GM19023 (cell line): ENCODE data around the gene ANXA3.
"Not testable (repeated sequence)": the region's sequence is repeated elsewhere in the genome, so short reads cannot be mapped to it uniquely, and the experiment has no call there.

Experiments used
- ATAC-seq: cut with Tn5 transposase; IDR thresholded peaks from one replicate; pipeline ENCODE4 v1.9.1; 2021; ENCODE audit warnings: mild to moderate bottlenecking, moderate library complexity; ENCODE audit not compliant: unreplicated experiment

ANXA3 gene, protein sequence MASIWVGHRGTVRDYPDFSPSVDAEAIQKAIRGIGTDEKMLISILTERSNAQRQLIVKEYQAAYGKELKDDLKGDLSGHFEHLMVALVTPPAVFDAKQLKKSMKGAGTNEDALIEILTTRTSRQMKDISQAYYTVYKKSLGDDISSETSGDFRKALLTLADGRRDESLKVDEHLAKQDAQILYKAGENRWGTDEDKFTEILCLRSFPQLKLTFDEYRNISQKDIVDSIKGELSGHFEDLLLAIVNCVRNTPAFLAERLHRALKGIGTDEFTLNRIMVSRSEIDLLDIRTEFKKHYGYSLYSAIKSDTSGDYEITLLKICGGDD

DNA sequence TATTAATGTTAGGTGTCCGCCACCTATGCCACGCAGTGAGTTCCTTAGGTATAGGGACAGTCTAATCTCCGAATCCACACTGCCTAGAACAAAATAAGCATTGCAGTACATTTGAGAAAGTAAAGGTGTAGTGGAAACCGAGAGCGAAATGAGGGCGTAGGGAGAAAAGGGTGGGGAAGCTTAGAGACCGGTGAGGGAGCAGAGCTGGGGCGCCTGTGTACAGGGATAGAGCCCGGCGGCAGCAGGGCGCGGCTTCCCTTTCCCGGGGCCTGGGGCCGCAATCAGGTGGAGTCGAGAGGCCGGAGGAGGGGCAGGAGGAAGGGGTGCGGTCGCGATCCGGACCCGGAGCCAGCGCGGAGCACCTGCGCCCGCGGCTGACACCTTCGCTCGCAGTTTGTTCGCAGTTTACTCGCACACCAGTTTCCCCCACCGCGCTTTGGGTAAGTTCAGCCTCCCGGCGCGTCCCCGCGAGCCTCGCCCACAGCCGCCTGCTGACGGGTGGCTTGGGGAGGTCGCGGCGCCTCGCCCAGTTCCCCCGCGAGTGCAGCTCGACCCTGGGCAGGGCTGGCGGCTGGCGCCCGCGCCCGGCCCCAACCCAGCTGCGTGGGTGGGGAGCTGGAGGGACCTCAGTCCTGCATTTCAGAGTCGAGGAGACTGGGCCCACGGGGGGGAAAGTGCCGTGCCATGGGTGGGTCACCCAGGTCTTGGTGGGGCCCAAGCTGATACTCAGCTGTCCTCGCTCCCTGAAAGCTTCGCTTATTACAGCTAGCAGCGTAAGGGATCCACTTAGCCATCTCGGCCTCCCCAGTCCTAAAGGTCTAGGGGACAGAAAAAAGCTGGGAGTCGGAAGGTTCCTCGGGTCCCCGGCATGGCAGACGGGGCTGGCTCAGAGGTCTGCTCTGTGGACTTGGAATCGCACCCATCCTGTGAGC lies at the start of gene ANXA3:
Gene ANXA3 (plus strand): TSS at position 351 of the 932 bp plus-strand sequence. CDS start 2,704 bp downstream, outside the sequence.
- peak; percentile 55 for ATAC-seq

DNA sequence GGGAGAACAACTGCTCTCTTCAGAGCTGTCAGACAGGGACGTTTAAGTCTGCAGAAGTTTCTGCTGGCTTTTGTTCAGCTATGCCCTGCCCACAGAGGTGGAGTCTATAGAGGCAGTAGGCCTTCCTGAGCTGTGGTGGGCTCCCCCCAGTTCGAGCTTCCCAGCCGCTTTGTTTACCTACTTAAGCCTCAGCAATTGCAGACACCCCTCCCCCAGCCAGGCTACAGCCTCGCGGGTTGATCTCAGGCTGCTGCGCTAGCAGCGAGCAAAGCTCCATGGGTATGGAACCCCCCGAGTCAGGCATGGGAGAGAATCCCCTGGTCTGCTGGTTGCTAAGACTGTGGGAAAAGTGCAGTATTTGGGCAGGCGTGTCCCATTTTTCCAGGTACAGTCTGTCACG lies 45.3 kb upstream of the ANXA3 start:
- not testable (repeated sequence) for ATAC-seq

DNA sequence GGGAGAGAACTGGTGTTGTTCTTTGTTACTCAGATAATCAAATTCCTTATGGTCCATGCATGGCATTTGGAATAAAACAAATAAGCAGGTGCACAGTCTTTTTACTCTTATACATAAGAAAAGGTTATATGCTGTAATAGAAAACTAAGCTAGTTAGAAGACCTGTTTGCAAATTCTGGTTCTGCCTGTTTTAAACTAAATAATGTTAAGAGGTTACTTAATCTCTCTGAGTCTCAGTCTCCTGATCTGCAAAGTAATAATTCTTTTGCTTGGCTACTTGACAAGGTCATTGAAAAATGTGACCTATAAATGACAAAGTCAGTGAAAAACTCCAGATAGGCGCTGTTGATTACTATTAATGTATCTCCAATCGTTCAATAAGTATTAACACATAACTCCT lies 42.5 kb upstream of the ANXA3 start:
- ATAC-seq = no peak

DNA sequence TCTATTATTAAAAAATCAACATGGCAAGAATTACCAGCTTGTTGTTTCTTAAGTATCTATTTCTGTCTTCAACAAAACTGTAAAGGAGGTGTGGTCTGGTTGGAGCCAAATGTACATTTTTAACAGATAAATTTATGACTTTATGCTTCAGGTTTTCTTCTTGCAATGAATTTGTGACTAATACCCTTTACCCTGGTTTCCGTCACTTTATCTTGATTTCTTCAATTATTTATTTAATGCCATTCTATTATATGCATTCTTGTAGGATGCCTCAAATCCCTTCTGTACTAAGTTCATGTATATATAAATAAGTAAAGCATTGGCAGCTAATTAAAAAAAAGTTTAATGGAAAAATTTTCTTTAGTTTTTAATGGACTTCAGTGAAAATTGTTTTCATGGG lies 41.5 kb upstream of the ANXA3 start:
- no peak for ATAC-seq

DNA sequence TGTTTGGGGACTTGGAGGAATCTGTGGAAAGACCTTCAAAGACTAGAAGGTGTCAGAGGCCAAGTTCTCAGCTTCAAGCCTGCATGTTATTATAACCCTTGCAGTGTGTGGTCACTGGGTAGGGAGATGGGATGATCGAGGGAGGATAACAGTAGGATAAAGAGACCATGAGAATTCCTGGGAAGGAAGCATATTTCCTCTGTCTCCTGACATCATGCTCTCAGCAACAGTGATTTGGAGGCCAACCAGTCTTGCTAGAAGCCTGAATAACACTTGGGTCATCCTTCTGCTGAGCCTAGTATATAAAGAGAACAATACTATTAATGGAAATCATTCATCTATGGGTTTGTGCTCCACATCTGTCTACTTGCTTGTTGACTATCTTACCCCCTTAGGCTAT lies 40.9 kb upstream of the ANXA3 start:
- ATAC-seq = no peak

DNA sequence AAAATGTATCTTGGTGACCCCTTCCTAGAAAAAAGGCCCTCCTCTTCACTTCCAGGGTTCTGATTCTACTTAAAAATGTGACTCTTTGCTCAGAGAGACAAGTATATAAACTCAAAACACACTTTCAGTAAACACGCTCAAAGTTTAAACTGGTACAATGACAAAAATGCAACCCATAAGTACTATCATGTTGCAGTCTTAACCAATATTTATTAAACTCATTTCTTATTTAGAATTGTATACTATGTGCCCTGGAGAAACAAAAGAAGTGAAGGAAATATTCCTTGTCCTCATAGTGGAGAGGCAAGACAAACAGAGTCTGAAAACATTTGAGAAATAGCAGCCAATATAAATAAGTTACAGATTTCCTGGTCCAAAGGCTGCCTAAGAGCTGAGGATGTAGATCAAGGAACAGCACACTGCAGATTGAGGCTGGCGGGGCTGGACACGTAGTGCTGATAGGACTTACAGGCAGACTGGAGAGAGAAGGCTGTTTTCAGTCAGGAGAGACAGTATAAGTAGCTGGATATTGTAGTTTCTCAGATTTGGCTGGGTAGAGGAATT lies 39.1 kb upstream of the ANXA3 start:
- ATAC-seq = no peak

DNA sequence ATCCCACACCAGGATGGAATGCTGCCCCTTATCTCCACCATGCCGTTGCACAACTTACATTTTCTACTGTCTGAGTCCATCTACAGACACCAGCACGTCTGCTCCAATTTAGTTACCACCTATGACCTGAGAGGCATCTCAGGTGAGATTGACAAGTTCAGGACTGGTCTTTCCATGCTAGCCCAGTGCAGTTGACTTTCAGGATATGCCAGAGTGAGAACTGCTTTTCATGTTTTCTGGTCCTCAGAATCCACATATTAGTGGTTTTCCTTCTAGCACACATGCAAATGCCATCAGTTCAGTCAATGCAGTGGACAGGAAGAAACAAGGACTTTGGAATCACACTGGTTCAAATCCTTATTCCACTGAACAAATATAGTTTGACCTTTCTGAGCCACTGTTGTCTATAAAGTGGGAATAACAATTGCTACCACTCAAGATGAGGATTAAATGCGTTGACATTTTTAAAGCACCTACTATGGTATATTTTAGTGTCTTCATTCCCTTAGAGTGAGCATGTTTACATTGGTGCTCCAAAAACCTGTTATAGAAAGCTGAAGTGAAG lies 38.1 kb upstream of the ANXA3 start:
- no peak for ATAC-seq

DNA sequence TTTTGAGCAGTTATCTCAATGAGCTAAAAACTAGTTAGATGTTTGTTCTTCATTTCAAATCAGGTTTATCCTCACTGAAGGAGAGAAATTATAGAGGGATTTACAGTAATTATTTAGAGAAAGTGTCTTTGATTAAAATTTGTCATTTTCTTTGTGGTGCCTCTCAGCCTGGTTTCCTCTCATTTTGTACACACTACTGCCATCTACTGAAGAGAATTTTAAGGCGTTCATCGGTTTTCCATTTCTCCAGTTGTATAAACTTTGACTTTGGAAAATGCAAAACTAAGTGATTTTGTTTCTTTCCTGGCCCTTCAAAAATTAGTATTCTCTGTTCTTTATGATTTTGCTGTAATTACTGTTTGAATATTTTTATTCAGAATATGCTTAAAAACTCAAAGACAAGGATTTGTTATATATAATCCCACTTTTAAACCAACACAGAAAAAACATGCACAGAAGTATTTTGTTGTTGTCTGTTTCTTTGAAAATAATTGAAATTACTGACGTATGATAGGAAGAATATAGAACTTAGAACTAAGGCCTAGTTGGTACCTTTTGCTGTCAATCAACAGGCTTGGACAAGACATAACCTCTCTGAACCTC lies 34.4 kb upstream of the ANXA3 start:
- ATAC-seq = no peak

DNA sequence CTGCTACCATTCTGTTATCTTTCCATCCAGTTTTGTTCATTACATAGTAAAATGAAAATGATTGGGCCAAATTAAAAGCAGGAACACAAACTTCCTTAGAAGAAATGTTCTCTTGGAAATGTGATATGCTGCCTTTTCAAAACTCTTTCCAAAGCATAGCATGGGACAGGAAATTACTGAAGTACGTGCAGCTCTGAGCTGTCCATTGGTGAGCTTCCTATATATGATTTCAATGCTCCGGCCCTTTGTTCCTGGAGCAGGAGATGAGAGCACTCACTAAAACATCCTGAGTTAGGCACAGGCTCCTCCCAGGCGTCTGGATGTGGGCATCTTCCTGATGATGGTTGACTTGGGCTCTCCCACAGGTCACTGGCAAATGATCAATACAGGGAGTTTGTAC lies 33.0 kb upstream of the ANXA3 start:
- ATAC-seq = no peak

DNA sequence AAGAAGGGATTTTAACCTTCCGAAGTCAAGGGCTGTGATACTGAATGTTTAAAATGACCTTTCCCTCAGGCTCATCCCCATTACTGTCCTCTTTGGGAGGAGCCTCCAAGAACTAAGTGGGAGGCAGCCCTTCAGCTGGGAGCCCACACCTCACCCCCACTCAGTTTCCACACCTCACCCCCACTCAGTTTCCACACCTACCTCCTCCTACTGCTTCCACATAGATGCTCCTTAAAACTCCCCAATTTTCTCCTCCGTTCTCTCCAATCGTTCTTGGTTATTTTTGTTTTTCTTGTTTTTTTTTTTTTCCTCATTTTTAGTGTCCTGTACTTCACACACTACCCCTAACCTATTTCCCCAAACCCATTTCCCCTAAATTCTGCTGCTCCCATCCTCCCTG lies 31.6 kb upstream of the ANXA3 start:
- no peak for ATAC-seq

DNA sequence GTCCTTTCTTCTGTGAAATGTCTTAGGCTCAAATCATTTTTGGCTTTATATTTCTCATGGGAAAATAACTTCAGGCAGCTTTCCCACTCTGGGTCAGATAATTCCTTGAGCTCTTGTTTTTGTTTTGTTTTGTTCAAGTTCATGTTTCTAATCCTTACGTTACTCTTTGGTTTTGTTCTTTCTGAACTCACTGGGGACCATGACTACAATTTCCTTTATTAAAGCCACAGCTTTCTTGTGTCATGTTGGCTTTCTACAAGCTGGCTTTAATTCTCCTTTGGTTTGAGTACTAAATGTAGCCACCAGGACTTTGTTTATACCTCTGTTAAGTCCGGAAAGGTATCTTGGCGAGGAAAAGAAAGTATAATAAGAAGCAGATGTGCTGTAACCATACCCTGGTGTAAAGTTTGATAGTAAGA lies 30.8 kb upstream of the ANXA3 start:
- no peak for ATAC-seq

DNA sequence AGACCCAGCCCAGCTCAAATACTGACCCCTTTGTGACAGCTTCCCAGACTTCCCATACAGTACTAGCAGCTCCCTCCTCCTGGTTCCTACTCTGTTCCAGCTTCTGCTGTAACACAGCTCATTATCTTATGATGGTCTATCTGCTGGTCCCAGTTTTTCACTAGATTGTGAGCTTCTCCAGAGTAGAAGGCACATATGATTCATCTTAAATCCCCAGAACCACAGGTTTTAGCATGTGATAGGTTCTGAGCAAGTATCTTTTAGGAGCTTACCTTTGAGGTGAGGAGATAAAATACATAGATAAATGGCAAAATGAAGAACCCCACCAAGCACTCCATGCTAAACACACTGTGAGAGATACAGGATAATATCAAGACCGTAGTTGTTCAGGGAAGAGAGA lies 27.6 kb upstream of the ANXA3 start:
- ATAC-seq = no peak

DNA sequence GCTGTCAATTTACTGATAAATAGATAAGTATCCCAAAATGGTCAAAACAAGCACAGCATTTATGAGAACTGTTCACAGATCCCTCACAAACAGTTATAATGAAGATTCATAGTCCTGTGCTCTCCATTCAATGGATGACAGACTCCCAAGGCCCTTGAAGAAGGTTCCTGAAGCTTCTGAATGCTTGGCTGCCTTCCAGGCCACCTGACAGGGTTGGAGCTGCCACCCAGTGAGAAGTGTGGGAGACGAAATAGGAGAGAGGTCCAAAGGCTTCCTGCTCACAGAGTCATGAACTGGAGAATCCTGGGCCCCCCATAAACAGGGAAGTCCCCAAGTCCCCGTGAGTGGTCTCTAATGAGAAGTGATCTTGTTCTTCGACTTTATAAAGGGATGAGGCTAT lies 26.0 kb upstream of the ANXA3 start:
- ATAC-seq = no peak

DNA sequence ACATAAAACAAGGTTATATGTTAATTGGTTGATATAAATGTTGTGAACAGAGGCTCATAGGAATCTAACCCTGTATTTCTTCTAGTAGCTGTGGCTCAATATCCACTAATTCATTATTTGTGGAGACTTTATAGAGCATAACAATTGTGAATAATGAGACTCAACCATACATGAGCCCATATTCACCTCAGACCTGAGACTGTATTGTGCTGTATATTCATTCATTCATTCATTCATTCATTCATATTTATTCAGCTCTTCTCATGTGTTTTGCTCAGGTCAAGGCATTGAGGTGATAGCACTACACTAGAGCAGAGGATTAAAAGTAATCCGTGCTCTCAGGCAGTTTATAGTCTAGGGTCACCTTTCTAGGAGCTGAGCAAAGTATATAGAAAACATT lies 24.5 kb upstream of the ANXA3 start:
- ATAC-seq = no peak

DNA sequence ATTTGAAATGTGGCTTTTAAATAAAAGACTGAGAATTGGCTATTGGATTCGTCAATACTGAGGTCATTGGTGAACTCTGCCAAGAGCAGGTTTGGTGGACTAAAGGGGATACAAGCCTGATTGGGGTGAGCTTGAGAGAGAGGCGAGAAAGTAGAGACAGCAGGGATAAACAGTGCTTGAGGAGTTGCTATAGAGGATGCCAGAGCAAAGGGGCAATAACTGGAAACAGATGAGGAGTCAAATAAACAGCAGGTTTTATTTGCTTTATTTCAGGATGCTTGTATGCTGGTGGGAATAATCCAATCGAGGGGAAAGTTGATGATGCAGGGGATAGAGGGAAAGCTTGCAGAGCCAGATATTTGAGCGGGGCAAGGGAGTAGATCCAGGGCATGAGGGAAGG lies 24.0 kb upstream of the ANXA3 start:
- ATAC-seq = no peak

DNA sequence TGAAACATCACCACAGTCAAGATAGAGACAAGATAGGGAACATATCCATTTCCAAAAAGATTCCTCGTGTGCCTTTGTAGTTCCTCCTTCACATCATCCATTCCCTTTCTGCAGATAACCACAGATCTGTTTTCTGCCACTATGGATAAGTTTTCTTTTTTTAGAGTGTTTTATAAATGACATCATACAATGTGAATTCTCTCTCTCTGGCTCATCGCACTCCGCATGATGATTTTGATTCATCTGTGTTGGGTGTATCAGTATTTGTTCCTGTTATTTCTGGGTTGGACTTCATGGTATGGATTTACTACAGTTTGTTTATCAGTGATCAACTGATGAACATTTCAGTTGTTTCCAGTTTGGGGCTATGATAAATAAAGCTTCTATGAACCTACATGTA lies 23.2 kb upstream of the ANXA3 start:
- ATAC-seq = no peak

DNA sequence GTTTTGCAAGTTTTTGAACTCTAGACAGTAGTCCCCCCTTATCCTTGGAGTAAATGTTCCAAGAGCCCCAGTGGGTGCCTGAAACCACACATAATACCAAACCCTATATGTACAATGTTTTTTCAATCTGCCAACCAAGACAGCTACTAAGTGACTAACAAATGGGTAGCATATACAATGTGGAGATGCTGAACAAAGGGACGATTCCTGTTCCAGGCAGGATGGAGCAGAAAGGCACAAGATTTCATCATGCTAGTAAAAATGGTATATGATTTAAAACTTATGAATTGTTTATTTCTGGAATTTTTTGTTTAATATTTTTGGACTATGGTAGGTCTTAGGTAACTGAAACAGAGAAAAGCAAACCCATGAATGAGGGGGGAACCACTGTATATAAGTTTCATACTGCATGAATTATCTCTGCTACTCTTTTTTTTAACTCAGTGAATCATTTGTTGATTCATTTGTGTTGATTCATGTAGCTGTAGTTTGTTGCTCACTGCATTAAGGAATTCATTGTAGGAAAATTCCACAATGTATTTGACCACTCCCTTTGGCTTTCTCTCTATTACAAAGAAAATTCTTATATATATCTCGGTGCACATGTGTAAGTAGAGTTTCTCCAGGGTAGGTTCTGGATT lies 21.9 kb upstream of the ANXA3 start:
- no peak for ATAC-seq

DNA sequence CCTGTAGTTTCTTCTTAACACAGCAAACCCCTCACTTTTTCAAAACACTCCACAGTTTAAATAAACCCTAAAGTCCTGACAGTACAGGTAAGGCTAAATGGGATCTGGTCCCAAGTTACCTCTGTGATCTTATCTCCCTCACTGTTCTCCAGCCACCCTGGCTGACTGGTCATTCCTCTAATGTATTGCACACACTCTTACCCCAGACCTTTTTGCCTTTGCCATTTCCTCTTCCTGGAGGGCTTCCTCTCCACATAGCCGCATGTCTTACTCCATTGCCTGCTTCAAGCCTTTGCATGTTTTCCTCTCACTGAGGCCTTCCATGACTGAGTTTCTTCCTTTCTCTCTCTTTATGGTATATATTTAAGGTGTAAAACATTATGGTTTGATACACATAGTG lies 19.5 kb upstream of the ANXA3 start:
- no peak for ATAC-seq

DNA sequence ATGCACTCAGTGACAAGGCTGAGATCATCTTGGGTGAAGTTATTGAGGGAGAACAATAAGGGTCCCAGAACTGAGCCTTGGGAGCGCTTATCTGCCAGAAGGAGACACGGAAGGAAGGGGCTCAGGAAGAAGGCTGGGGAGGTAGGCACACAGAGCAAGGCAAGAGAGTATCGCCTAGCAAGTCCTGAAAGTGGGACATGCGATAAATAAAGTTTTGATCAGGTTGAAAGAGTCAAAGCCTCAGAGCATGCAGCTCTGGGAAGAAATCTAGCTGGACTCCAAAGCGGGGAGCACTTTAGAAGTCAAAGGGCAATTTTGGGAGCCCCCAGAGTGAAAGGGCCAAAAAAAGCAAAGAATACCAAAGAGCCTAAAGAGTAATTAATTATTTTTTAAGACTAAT lies 17.7 kb upstream of the ANXA3 start:
- no peak for ATAC-seq

DNA sequence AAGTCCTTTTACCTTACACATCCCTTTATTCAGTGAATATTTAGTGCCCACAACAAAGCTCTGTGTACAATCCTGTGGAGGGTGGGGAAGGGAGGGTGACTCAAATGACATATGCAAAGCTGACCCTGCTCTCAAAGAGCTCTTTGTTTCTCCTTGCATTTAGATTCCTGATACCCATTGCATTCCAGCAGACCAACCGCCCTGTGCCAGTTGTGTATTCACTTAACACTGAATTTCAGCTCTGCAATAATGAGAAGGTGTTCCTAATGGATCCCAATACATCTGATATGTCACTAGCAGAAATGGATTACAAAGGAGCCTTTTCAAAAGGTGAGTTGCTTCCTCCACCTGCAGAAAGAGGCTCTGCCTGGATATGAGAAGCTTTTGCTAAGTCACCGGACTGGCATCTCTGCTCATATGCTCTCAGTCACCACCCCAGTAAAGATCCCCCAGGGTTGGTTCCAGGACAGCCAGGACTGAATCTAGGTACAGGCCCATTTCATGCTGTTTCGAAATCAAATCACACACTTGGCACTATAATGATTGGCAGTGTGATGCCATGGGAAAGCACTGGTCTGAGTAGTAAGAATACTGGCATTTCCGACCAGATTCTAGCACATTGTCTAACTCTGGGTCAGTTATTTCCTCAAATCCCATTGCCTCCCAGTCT lies 17.1 kb upstream of the ANXA3 start:
- no peak for ATAC-seq
